ENCODE data around the gene PITPNM1. TPM values are rescaled to one million over a fixed set of nuclear protein-coding genes. Genes with fewer than 3 reads are reported as not detected.

The PITPNM1 gene
- total and polyA plus RNA-seq, 2 of the 13 experiments (the other 11 are each of a cell fraction or from before 2014, with no cell fraction given): 8.2 to 8.5 TPM

DNA sequence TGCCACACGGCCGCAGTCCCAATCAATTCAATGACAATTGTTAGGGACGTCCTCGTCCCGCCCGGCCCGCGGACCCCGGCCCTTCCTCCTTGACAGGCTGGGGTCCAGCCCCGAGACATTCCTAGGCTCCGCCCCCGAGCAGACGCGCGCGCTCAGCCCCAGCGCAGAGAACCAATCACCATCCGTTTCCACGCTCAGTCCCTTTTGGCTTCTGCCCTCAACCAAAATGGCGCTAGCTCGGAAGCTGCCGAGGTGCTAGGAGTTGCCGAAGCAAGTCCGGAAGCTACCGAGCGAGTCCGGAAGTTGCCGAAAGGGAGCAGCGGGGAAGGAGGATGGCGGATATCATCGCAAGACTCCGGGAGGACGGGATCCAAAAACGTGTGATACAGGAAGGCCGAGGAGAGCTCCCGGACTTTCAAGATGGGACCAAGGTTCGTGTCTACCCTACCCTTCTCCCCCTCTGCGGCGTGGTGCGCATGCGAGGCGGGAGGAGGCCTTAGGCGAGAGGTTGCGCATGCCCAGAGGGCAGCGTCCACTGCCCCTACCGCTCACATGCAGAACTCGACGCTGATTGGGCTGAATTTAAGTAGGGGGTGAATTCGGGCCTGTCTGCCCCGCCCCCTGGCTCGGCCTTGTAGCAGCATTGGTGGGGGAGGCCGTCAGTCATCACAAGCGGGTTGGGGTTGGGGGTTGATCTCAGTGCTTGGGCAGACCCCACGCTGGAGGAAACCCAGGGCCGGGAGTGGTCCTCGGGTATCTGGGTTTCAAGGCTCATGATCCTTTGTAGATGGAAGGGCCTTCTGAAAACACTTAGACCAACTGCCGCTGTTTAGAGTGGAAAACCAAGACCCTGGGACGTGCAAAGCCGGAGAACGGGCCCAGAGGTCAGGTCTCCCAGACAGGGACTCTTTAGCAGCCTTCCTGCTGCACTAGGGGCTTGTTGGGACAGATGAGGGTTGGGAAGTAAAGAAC is 22.1 kb downstream of the PITPNM1 start, which contains the start of gene AIP (continued):
- TF ChIP-seq XBP1 (CRISPR knock-in tag; IDR thresholded peaks at IDR 0.05): no peak
- peak; percentile 97 for TF ChIP-seq ZNF501 (CRISPR knock-in tag; IDR thresholded peaks at IDR 0.05)
- TF ChIP-seq TAF15 (IDR thresholded peaks at IDR 0.05; ENCODE audit: low read depth, low read length, poor library complexity, severe bottlenecking): no peak
- TF ChIP-seq NR2F1 (CRISPR knock-in tag; IDR thresholded peaks at IDR 0.05): no peak
- TF ChIP-seq, protein P1, sequence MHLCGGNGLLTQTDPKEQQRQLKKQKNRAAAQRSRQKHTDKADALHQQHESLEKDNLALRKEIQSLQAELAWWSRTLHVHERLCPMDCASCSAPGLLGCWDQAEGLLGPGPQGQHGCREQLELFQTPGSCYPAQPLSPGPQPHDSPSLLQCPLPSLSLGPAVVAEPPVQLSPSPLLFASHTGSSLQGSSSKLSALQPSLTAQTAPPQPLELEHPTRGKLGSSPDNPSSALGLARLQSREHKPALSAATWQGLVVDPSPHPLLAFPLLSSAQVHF (CRISPR knock-in tag; IDR thresholded peaks at IDR 0.05): peak; percentile 89
- TF ChIP-seq ATF1 (CRISPR knock-in tag; IDR thresholded peaks at IDR 0.05): peak; percentile 82
- peak; percentile 71 for TF ChIP-seq ZNF263 (CRISPR knock-in tag; IDR thresholded peaks at IDR 0.05)
- TF ChIP-seq CHCHD3 (CRISPR knock-in tag; IDR thresholded peaks at IDR 0.05): peak; percentile 57; the same call in 1 of the 2 replicates
- peak; percentile 100 for TF ChIP-seq ZNF687 (CRISPR knock-in tag; IDR thresholded peaks at IDR 0.05)
- TF ChIP-seq, protein P2, sequence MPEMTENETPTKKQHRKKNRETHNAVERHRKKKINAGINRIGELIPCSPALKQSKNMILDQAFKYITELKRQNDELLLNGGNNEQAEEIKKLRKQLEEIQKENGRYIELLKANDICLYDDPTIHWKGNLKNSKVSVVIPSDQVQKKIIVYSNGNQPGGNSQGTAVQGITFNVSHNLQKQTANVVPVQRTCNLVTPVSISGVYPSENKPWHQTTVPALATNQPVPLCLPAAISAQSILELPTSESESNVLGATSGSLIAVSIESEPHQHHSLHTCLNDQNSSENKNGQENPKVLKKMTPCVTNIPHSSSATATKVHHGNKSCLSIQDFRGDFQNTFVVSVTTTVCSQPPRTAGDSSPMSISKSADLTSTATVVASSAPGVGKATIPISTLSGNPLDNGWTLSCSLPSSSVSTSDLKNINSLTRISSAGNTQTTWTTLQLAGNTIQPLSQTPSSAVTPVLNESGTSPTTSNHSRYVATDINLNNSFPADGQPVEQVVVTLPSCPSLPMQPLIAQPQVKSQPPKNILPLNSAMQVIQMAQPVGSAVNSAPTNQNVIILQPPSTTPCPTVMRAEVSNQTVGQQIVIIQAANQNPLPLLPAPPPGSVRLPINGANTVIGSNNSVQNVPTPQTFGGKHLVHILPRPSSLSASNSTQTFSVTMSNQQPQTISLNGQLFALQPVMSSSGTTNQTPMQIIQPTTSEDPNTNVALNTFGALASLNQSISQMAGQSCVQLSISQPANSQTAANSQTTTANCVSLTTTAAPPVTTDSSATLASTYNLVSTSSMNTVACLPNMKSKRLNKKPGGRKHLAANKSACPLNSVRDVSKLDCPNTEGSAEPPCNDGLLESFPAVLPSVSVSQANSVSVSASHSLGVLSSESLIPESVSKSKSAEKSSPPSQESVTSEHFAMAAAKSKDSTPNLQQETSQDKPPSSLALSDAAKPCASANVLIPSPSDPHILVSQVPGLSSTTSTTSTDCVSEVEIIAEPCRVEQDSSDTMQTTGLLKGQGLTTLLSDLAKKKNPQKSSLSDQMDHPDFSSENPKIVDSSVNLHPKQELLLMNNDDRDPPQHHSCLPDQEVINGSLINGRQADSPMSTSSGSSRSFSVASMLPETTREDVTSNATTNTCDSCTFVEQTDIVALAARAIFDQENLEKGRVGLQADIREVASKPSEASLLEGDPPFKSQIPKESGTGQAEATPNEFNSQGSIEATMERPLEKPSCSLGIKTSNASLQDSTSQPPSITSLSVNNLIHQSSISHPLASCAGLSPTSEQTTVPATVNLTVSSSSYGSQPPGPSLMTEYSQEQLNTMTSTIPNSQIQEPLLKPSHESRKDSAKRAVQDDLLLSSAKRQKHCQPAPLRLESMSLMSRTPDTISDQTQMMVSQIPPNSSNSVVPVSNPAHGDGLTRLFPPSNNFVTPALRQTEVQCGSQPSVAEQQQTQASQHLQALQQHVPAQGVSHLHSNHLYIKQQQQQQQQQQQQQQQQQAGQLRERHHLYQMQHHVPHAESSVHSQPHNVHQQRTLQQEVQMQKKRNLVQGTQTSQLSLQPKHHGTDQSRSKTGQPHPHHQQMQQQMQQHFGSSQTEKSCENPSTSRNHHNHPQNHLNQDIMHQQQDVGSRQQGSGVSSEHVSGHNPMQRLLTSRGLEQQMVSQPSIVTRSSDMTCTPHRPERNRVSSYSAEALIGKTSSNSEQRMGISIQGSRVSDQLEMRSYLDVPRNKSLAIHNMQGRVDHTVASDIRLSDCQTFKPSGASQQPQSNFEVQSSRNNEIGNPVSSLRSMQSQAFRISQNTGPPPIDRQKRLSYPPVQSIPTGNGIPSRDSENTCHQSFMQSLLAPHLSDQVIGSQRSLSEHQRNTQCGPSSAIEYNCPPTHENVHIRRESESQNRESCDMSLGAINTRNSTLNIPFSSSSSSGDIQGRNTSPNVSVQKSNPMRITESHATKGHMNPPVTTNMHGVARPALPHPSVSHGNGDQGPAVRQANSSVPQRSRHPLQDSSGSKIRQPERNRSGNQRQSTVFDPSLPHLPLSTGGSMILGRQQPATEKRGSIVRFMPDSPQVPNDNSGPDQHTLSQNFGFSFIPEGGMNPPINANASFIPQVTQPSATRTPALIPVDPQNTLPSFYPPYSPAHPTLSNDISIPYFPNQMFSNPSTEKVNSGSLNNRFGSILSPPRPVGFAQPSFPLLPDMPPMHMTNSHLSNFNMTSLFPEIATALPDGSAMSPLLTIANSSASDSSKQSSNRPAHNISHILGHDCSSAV (CRISPR knock-in tag; IDR thresholded peaks at IDR 0.05; ENCODE audit: borderline replicate concordance): peak; percentile 42; the same call in 1 of the 2 replicates
- peak; percentile 88; the same call in 1 of the 2 replicates for TF ChIP-seq ZBTB34 (CRISPR knock-in tag; IDR thresholded peaks at IDR 0.05)
- peak; percentile 53; the same call in 1 of the 2 replicates for TF ChIP-seq HOXA9 (CRISPR knock-in tag; IDR thresholded peaks at IDR 0.05; ENCODE audit: borderline replicate concordance)

Measured in HepG2 (cell line).